GM21526 (cell line): ENCODE measurements around the gene AQP6.

Experiments used
- ATAC-seq: cut with Tn5 transposase; IDR thresholded peaks from one replicate; pipeline ENCODE4 v1.9.1; 2021; ENCODE audit warnings: moderate library complexity; ENCODE audit not compliant: unreplicated experiment, low FRiP score

AQP6 gene

GRCh38 chr12:49954863-49955830, 17.6 kb upstream of the AQP6 start:
- ATAC-seq, result no peak

DNA sequence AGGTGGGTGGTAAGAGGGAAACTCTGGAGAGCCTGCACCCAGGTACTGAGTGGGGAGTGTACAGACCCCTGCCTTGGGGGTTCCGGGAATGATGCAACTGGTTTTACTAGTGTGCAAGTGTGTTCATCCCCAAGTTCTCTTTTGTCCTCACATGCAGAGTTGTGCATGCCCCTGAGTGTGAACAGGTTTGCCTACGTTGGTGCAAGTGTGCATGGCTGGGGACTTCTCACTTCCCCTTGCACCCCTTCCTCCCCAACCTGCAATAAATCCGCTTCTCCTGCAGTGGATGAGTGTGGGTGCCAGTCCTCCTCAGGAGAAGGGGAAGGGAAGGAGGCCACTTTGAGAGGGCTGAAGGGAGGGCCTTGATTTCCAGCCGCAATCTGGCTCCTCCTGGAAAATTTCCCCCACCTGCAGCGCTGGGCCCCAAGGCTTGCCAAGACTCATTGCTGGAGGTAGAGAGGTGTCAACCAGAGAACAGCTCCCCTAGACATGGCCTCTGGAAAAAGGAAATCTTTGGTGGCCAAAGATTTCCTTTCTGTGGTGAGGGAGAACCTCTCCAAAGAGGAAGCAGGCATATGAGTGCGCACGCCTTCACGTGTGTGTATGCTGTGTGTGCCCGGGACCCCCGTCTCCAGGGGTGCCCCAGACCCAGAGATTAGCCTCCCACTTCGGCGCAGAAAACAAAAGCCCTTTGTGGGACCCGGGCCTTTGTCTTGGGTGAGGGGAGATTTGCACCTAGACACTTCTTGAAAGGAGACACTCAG, 16.7 kb upstream of the AQP6 start:
- no peak for ATAC-seq

DNA sequence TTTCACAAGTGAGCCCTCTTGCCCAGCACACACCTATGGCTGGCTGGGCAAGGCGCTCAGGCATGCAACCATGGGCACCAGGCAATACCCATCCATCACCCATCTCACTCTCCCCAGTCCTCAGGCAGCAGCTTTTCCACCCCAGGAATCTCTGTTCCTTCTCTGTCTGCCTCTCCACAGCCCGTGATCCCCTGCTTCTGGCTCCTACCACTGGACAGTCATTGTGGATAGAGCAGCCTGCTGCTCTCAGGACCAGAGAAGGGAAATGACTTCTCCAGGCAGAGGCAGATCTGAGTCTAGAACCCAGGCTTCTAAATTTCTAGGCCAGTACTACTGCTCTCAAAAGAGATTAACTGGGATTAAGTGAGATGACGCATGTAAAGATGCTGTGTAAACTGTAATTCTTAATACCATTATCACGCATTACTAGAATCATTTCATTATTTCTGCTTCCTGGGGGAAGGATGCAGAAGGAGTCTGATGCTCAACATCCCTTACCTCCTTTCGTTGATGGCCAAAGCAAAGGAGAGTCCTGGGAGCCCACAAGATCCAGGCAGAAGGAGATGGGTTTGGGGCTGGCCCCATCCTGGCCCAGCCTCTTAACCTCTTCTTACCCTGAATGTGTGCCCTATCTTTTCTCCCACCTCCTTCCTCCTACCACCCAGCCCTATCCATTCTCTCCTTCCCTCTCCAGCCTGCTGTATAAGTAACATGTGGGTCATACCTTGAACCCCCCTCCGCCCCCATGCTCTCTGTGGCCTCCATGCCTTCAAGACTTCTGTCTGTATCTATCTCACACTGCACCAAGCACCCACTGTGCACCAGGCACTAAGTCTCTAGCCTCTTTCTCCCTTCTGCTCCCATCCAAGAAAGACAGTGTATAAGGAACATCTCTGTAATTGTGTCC, 15.8 kb upstream of the AQP6 start:
- no peak for ATAC-seq

GRCh38 chr12:49957570-49957967, 15.2 kb upstream of the AQP6 start:
- ATAC-seq, result no peak

DNA sequence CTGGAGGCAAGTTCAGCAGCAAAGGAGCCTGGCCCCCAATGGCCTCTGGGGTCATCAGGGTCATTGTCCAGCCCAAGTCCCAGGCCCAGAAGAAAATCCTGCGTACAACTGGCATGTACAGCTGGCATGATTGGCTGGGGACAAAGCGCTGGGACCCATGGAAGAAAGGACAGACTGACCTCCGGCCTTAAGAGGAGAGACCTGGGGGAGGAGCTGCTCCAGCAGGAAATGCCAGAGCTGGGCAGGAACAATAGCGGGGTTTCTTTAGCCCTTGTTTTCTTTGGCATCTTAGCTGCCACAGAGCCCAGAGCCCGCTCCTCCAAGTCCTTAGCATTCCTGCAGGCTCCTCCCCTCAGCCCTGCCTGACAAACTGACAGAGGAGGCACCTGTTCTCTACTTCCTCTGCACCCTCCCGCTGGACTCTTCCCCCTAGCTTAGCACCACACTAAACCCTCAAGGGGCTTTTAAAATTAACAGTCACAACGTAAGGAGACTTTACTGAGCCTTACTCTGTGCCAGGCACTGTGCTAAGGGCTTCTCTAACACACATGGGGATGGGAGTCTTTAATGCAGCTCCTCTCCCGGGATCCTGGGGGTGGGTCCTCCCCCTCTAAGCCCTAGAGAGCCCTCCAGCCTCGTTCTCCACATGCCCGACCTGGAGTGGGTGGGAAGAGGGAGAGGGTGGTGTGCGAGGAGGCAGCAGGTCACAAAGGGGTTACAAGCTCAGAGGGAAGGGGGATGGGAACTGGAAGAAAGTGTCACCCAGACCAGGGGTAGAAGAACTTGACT, 12.9 kb upstream of the AQP6 start:
- ATAC-seq, result no peak

DNA sequence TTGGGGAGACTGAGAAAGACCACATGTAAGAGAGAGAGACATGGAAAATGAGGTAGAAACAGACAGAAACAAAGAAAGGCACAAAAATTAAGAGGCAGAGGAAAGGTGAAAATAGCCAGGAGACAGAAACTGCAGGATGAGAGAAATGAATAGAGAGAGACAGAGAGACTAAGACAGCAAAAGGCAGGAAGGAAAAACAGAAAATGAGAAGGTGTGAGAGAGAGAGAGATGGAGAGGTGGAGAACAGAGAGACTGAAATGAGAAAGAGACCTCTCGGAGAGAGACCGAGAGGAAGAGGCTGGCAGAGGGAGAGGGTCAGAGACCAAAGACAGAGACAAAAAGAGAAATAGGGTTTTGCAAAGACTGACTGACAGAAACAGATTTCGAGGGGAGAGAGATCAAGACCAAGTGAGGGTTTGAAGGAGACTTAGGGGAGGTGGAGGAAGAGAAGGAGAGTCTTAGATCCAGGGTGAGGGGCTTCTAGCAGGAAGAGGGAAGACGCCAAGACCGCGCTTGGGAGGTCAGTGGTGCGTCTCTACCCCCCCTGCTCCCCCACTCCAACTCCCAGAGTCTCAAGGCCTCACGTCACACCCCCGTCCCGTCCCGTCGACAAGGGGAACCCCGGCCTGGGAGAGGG, 12.2 kb upstream of the AQP6 start:
- no peak for ATAC-seq

GRCh38 chr12:49961111-49961922, 11.4 kb upstream of the AQP6 start, which contains the start of gene AQP5:
Gene AQP5 (plus strand): TSS chr12:49961872. CDS start chr12:49962018, 146 bp downstream.
- ATAC-seq, result no peak

GRCh38 chr12:49961993-49962764, 10.6 kb upstream of the AQP6 start:
- no peak for ATAC-seq

DNA sequence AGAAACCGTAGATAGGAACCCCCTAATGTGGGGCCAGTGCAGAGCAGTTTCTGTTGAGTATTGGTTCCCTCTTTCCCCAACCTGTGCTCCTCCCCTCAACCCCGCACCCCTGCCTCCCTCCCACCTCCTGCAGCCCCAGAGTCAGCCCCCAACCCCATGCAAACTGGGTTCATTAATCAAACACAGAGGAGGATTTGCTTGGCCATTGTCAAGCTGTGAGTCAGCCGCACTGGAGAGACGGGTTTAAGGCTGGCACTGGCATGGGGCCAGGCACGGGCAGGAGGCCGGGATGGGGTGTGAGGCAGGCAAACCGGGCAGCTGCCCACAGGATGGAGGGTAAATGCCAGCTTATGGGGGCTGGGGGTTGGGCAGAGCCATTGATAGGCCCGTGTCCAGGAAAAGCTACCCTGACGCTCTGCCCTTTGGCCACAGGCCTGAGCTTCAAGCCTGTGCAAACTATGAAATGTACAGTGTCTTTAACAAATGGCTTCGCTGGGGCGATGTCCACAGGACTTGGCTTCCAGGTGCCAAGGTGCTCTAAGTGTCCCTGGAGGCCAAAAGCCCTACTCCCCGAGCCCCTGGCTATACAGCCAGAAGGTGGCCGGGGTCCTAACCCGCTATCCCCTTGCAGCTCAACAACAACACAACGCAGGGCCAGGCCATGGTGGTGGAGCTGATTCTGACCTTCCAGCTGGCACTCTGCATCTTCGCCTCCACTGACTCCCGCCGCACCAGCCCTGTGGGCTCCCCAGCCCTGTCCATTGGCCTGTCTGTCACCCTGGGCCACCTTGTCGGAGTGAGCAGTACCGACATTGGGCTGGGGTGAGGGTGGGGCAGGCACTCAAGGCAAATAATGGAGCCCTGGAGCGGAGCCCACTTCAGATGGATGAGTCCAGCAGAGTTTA, 9.6 kb upstream of the AQP6 start:
- no peak for ATAC-seq

GRCh38 chr12:49963976-49964815, 8.6 kb upstream of the AQP6 start:
- ATAC-seq, result no peak

- ATAC-seq, result no peak
These were observed 7.7 kb upstream of the AQP6 start for GRCh38 chr12:49964849-49965624.

DNA sequence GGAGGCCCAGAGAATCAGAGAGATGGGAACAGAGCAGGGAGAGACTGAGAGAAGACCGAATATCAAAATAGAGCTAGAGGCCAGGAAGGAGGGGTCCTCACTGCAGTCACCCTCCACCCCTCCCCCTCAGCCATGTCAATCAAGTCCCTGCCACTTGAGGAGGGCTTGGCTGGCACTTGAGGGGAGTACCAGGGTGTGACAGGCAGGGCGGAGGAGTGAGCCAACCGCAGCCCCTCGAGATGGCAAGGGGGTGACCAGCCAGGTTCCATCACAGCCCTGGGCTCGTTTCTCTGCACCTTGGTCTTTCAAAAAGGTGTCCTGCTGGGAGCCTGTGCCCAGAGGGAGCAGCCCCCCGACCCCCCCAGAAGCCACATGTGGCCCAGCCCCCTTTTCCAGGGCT, 6.9 kb upstream of the AQP6 start:
- no peak for ATAC-seq

DNA sequence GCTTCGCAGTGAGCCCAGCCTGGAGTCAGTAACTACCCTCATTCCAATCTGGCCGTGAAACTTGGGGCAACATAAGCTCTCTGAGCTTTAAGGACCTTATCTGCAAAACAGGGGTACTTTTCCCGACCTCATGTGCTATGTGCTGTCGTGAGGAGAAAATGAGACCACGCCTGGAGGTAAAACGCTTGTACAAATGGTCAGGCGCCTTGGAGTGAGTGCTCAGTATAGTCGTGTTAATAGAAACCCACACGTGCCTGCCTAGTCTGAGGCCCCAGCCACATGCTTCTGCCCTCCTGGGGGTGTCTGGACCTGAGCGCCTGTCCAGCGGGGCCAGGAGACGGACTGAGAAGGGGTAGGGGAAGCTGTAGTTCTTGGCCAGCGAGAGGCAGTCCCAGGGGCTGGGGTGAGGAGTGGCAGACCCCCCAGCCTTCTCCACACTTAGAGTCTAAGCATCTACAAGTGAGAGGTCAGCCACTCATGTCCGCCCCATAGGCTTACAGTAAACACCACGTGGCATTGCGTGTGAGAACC, 6.2 kb upstream of the AQP6 start:
- ATAC-seq, result no peak

DNA sequence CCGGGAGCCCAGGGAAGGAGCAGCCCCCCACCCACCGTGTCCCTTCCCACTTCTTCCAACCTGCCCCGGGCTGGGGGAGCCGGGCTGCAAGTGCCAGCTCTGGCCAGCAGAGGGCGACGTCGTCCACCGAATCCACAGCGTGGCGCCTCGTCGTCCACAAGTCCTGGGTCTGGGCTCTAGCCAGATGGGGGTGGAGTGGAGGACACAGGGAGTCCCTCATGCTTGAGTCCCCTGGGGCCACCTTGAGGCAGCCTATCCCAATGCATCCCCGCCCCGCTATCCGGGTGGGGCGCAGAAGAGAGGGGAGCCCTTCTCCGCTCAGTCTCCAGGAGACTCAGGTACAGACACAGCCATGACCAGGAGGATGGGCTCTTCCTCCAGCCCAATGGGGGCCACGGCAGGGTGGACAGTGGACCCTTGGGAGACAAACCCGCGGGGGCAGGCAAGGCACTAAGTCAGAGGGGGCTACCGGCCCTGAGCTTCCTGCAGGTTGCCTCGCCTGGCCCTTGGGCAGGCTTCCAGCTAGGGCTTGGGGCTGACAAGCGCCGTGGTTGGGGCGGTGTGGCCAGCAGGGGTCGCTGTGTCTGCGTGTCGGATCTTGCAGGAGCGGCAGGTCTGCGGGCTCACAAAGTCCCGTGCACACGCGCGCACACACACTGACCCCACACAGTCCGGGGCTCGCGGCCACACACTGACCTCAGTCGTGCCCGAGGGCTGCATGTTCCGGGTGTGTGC, 5.5 kb upstream of the AQP6 start:
- ATAC-seq, result peak; percentile 56
